Activated T-cell treated with anti-CD3 and anti-CD28 coated beads, Interleukin-2, amount 50 U/mL, for 48 hours (primary cell): ENCODE data around the gene BACH2.
"Not testable (repeated sequence)": the region's sequence is repeated elsewhere in the genome, so short reads cannot be mapped to it uniquely, and the experiment has no call there.

Experiments
- DNase-seq, 2 experiments: peaks; one replicate each; pipeline ENCODE4 v3.0.0-alpha.2; 2020

The BACH2 gene

GRCh38 chr6:90296341-90297114 is at the start of gene BACH2:
Gene BACH2, minus strand, starts transcription at chr6:90296843. Its CDS starts 287,999 bp downstream, at chr6:90008844.
- peak; percentile 94 to 95 for DNase-seq

GRCh38 chr6:90343576-90343975 is 46.9 kb upstream of the BACH2 start:
- no peak for DNase-seq

- no peak for DNase-seq
These were observed 41.8 kb upstream of the BACH2 start for GRCh38 chr6:90338409-90338808.

GRCh38 chr6:90336388-90336947 is 39.8 kb upstream of the BACH2 start:
- DNase-seq: no peak

- no peak for DNase-seq
These were observed 37.3 kb upstream of the BACH2 start for GRCh38 chr6:90333928-90334327.

- DNase-seq: not testable (repeated sequence)
These were observed 36.4 kb upstream of the BACH2 start for GRCh38 chr6:90332978-90333543.

- DNase-seq: no peak
These were observed 32.9 kb upstream of the BACH2 start for GRCh38 chr6:90329386-90330077.

- no peak for DNase-seq
These were observed 31.4 kb upstream of the BACH2 start for GRCh38 chr6:90328004-90328403.

- no peak for DNase-seq
These were observed 29.9 kb upstream of the BACH2 start for GRCh38 chr6:90326404-90327057.

GRCh38 chr6:90323706-90324105 is 27.1 kb upstream of the BACH2 start:
- DNase-seq: no peak

GRCh38 chr6:90322976-90323474 is 26.4 kb upstream of the BACH2 start:
- DNase-seq: no peak

- no peak for DNase-seq
These were observed 23.5 kb upstream of the BACH2 start for GRCh38 chr6:90319979-90320685.

- DNase-seq: no peak
These were observed 22.4 kb upstream of the BACH2 start for GRCh38 chr6:90319044-90319443.

- DNase-seq: no peak
These were observed 19.3 kb upstream of the BACH2 start for GRCh38 chr6:90315986-90316385.

GRCh38 chr6:90315354-90315950 is 18.8 kb upstream of the BACH2 start:
- DNase-seq: no peak

- DNase-seq: no peak
These were observed 17.9 kb upstream of the BACH2 start for GRCh38 chr6:90314514-90314913.

GRCh38 chr6:90311569-90311968 is 14.9 kb upstream of the BACH2 start:
- no peak for DNase-seq

GRCh38 chr6:90305800-90306448 is 9.3 kb upstream of the BACH2 start:
- DNase-seq: no peak

GRCh38 chr6:90304308-90304707 is 7.7 kb upstream of the BACH2 start:
- DNase-seq: no peak

GRCh38 chr6:90303039-90303438 is 6.4 kb upstream of the BACH2 start:
- no peak for DNase-seq

- DNase-seq: no peak
These were observed 5.7 kb upstream of the BACH2 start for GRCh38 chr6:90302320-90302719.
